ENCODE measurements around the gene MINDY4. TPM values are rescaled to one million over a fixed set of nuclear protein-coding genes. Genes with fewer than 3 reads are reported as not detected.

Gene MINDY4
- polyA plus RNA-seq, 2 donors = 1.3 to 1.4 TPM

GRCh38 chr7:30785786-30786185, 14.6 kb downstream of the MINDY4 start:
- H3K4me1 ChIP-seq (ENCODE audit: control insufficient read depth in 2 of 2, insufficient read depth in 2 of 2, low read length in 1 of 2) = no peaks in the 10 kb centered on the region
- peaks cover 6 to 8% of the 10 kb centered on the region in 2 donors for H3K36me3 ChIP-seq (ENCODE audit: control insufficient read depth in 2 of 2, insufficient read depth in 2 of 2, low read length in 1 of 2)
- 81 to 92% methylated on average over 9 of the region's 9 CpGs for WGBS, 2 donors

GRCh38 chr7:30787486-30787885, 16.3 kb downstream of the MINDY4 start:
- Histone ChIP-seq H3K36me3 (ENCODE audit: control insufficient read depth in 2 of 2, insufficient read depth in 2 of 2, low read length in 1 of 2) (peaks cover 6 to 12% of the 10 kb centered on the region in 2 donors), H3K27me3 (ENCODE audit: control insufficient read depth in 1 of 2, insufficient read depth in 2 of 2, low read length in 2 of 2) (no peaks in the 10 kb centered on the region), H3K27ac (ENCODE audit: low read depth in 2 of 2, low read length in 1 of 2) (no peak overlapping the region), H3K4me3 (ENCODE audit: low read depth in 1 of 2, low read length in 2 of 2) (no peak overlapping the region), H3K9me3 (ENCODE audit: control insufficient read depth in 2 of 2, insufficient read depth in 1 of 2, low read depth in 1 of 2, low read length in 1 of 2) (no peaks in the 10 kb centered on the region), H3K4me1 (ENCODE audit: control insufficient read depth in 2 of 2, insufficient read depth in 2 of 2, low read length in 1 of 2) (no peaks in the 10 kb centered on the region)
- WGBS, 2 donors = 75 to 86% methylated on average over 1 of the region's 1 CpG

More at GRCh38 chr7:30785786-30786185, 14.6 kb downstream of the MINDY4 start:
- Histone ChIP-seq H3K9me3 (ENCODE audit: control insufficient read depth in 2 of 2, insufficient read depth in 1 of 2, low read depth in 1 of 2, low read length in 1 of 2) (no peaks in the 10 kb centered on the region), H3K27me3 (ENCODE audit: control insufficient read depth in 1 of 2, insufficient read depth in 2 of 2, low read length in 2 of 2) (no peaks in the 10 kb centered on the region), H3K4me3 (ENCODE audit: low read depth in 1 of 2, low read length in 2 of 2) (no peak overlapping the region), H3K27ac (ENCODE audit: low read depth in 2 of 2, low read length in 1 of 2) (no peak overlapping the region)

- H3K27ac ChIP-seq (ENCODE audit: low read depth in 2 of 2, low read length in 1 of 2) = no peak overlapping the region
These were observed 17.6 kb downstream of the MINDY4 start for GRCh38 chr7:30788640-30789333.

GRCh38 chr7:30789334-30789711, 18.1 kb downstream of the MINDY4 start:
- H3K36me3 ChIP-seq (ENCODE audit: control insufficient read depth in 2 of 2, insufficient read depth in 2 of 2, low read length in 1 of 2) = peaks cover 6 to 9% of the 10 kb centered on the region in 2 donors
- no peaks in the 10 kb centered on the region for H3K4me1 ChIP-seq (ENCODE audit: control insufficient read depth in 2 of 2, insufficient read depth in 2 of 2, low read length in 1 of 2)
- H3K27me3 ChIP-seq (ENCODE audit: control insufficient read depth in 1 of 2, insufficient read depth in 2 of 2, low read length in 2 of 2) = no peaks in the 10 kb centered on the region
- H3K4me3 ChIP-seq (ENCODE audit: low read depth in 1 of 2, low read length in 2 of 2) = no peak overlapping the region
- no peaks in the 10 kb centered on the region for H3K9me3 ChIP-seq (ENCODE audit: control insufficient read depth in 2 of 2, insufficient read depth in 1 of 2, low read depth in 1 of 2, low read length in 1 of 2)
- 75% methylated on average over 3 of the region's 3 CpGs for WGBS, 2 donors
- H3K27ac ChIP-seq (ENCODE audit: low read depth in 2 of 2, low read length in 1 of 2) = no peak overlapping the region

More at GRCh38 chr7:30788640-30789333, 17.6 kb downstream of the MINDY4 start:
- no peaks in the 10 kb centered on the region for H3K27me3 ChIP-seq (ENCODE audit: control insufficient read depth in 1 of 2, insufficient read depth in 2 of 2, low read length in 2 of 2)
- peaks cover 6 to 12% of the 10 kb centered on the region in 2 donors for H3K36me3 ChIP-seq (ENCODE audit: control insufficient read depth in 2 of 2, insufficient read depth in 2 of 2, low read length in 1 of 2)
- no peaks in the 10 kb centered on the region for H3K9me3 ChIP-seq (ENCODE audit: control insufficient read depth in 2 of 2, insufficient read depth in 1 of 2, low read depth in 1 of 2, low read length in 1 of 2)
- no peak overlapping the region for H3K4me3 ChIP-seq (ENCODE audit: low read depth in 1 of 2, low read length in 2 of 2)
- no peaks in the 10 kb centered on the region for H3K4me1 ChIP-seq (ENCODE audit: control insufficient read depth in 2 of 2, insufficient read depth in 2 of 2, low read length in 1 of 2)
- WGBS, 2 donors = 74 to 79% methylated on average over 11 of the region's 11 CpGs

GRCh38 chr7:30790356-30790755, 19.1 kb downstream of the MINDY4 start:
- Histone ChIP-seq H3K27ac (ENCODE audit: low read depth in 2 of 2, low read length in 1 of 2) (no peak overlapping the region), H3K9me3 (ENCODE audit: control insufficient read depth in 2 of 2, insufficient read depth in 1 of 2, low read depth in 1 of 2, low read length in 1 of 2) (no peaks in the 10 kb centered on the region), H3K36me3 (ENCODE audit: control insufficient read depth in 2 of 2, insufficient read depth in 2 of 2, low read length in 1 of 2) (peaks cover 6 to 7% of the 10 kb centered on the region in 2 donors)

GRCh38 chr7:30791114-30791513, 19.9 kb downstream of the MINDY4 start:
- Histone ChIP-seq H3K36me3 (ENCODE audit: control insufficient read depth in 2 of 2, insufficient read depth in 2 of 2, low read length in 1 of 2) (peaks cover under 1 to 6% of the 10 kb centered on the region in 2 donors), H3K4me1 (ENCODE audit: control insufficient read depth in 2 of 2, insufficient read depth in 2 of 2, low read length in 1 of 2) (no peaks in the 10 kb centered on the region), H3K4me3 (ENCODE audit: low read depth in 1 of 2, low read length in 2 of 2) (no peak overlapping the region), H3K27me3 (ENCODE audit: control insufficient read depth in 1 of 2, insufficient read depth in 2 of 2, low read length in 2 of 2) (no peaks in the 10 kb centered on the region), H3K27ac (ENCODE audit: low read depth in 2 of 2, low read length in 1 of 2) (no peak overlapping the region), H3K9me3 (ENCODE audit: control insufficient read depth in 2 of 2, insufficient read depth in 1 of 2, low read depth in 1 of 2, low read length in 1 of 2) (no peaks in the 10 kb centered on the region)
- WGBS, 2 donors = 81% methylated on average over 10 of the region's 10 CpGs

More at GRCh38 chr7:30790356-30790755, 19.1 kb downstream of the MINDY4 start:
- Histone ChIP-seq H3K4me1 (ENCODE audit: control insufficient read depth in 2 of 2, insufficient read depth in 2 of 2, low read length in 1 of 2) (no peaks in the 10 kb centered on the region), H3K27me3 (ENCODE audit: control insufficient read depth in 1 of 2, insufficient read depth in 2 of 2, low read length in 2 of 2) (no peaks in the 10 kb centered on the region), H3K4me3 (ENCODE audit: low read depth in 1 of 2, low read length in 2 of 2) (no peak overlapping the region)
- WGBS, 2 donors = 91 to 93% methylated on average over 4 of the region's 4 CpGs

GRCh38 chr7:30795161-30795948, 24.1 kb downstream of the MINDY4 start:
- Histone ChIP-seq H3K4me1 (ENCODE audit: control insufficient read depth in 2 of 2, insufficient read depth in 2 of 2, low read length in 1 of 2) (peaks cover 0 to 3% of the 10 kb centered on the region in 2 donors), H3K27ac (ENCODE audit: low read depth in 2 of 2, low read length in 1 of 2) (no peak overlapping the region), H3K9me3 (ENCODE audit: control insufficient read depth in 2 of 2, insufficient read depth in 1 of 2, low read depth in 1 of 2, low read length in 1 of 2) (no peaks in the 10 kb centered on the region), H3K27me3 (ENCODE audit: control insufficient read depth in 1 of 2, insufficient read depth in 2 of 2, low read length in 2 of 2) (no peaks in the 10 kb centered on the region), H3K4me3 (ENCODE audit: low read depth in 1 of 2, low read length in 2 of 2) (no peak overlapping the region), H3K36me3 (ENCODE audit: control insufficient read depth in 2 of 2, insufficient read depth in 2 of 2, low read length in 1 of 2) (peaks cover 0 to 4% of the 10 kb centered on the region in 2 donors)
- WGBS, 2 donors = 52 to 59% methylated on average over 2 of the region's 2 CpGs

- H3K4me3 ChIP-seq (ENCODE audit: low read depth in 1 of 2, low read length in 2 of 2) = no peak overlapping the region
- WGBS, 2 donors = 12 to 37% methylated on average over 1 of the region's 1 CpG
- peaks cover 0 to 2% of the 10 kb centered on the region in 2 donors for H3K36me3 ChIP-seq (ENCODE audit: control insufficient read depth in 2 of 2, insufficient read depth in 2 of 2, low read length in 1 of 2)
- no peaks in the 10 kb centered on the region for H3K9me3 ChIP-seq (ENCODE audit: control insufficient read depth in 2 of 2, insufficient read depth in 1 of 2, low read depth in 1 of 2, low read length in 1 of 2)
- H3K4me1 ChIP-seq (ENCODE audit: control insufficient read depth in 2 of 2, insufficient read depth in 2 of 2, low read length in 1 of 2) = peaks cover 0 to 3% of the 10 kb centered on the region in 2 donors
- peak overlapping the region in 1 of 2 donors; percentile 66 for H3K27ac ChIP-seq (ENCODE audit: low read depth in 2 of 2, low read length in 1 of 2)
- no peaks in the 10 kb centered on the region for H3K27me3 ChIP-seq (ENCODE audit: control insufficient read depth in 1 of 2, insufficient read depth in 2 of 2, low read length in 2 of 2)
These were observed 25.1 kb downstream of the MINDY4 start for GRCh38 chr7:30796105-30796869.

Measured in esophagus (tissue), 2 donors.